Measurements from ENCODE around the gene PCDHB16.
"Not testable (repeated sequence)": the region's sequence is repeated elsewhere in the genome, so short reads cannot be mapped to it uniquely, and the experiment has no call there.

The PCDHB16 gene

DNA sequence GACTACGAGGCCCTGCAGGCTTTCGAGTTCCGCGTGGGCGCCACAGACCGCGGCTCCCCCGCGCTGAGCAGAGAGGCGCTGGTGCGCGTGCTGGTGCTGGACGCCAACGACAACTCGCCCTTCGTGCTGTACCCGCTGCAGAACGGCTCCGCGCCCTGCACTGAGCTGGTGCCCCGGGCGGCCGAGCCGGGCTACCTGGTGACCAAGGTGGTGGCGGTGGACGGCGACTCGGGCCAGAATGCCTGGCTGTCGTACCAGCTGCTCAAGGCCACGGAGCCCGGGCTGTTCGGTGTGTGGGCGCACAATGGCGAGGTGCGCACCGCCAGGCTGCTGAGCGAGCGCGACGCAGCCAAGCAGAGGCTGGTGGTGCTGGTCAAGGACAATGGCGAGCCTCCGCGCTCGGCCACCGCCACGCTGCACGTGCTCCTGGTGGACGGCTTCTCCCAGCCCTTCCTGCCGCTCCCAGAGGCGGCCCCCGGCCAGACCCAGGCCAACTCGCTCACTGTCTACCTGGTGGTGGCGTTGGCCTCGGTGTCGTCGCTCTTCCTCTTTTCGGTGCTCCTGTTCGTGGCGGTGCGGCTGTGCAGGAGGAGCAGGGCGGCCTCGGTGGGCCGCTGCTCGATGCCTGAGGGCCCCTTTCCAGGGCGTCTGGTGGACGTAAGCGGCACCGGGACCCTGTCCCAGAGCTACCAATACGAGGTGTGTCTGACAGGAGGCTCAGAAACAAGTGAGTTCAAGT, 2.1 kb downstream of the PCDHB16 start:
- DNase-seq: not testable (repeated sequence)

DNA sequence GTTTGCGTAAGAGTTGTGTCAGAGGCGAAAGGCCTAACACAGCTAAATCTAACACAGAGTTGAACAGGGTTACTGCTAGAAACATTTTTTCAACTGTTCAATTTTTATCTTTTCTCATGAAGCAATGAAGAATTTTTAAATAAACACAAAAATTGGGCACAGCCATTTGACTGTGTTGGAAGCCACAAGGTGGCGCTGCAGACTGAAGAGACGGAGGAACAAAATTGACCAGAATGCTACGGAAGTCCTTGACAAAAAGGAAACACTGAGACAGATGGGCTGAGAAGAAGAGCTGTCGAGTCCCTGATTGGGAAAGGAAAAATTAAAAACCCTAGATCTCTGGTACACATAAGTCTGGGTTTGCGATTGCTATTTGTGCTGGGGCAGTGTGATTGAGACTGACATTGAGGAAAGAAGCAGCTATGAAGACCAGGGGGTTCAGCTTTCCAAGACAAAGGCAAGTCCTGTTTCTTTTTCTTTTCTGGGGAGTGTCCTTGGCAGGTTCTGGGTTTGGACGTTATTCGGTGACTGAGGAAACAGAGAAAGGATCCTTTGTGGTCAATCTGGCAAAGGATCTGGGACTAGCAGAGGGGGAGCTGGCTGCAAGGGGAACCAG, 4.8 kb downstream of the PCDHB16 start, which contains the start of gene PCDHB9:
Gene PCDHB9, plus strand, starts transcription at position 265 of the 616 bp plus-strand sequence. Its CDS starts 158 bp downstream, at position 423.
- DNase-seq: no peak

DNA sequence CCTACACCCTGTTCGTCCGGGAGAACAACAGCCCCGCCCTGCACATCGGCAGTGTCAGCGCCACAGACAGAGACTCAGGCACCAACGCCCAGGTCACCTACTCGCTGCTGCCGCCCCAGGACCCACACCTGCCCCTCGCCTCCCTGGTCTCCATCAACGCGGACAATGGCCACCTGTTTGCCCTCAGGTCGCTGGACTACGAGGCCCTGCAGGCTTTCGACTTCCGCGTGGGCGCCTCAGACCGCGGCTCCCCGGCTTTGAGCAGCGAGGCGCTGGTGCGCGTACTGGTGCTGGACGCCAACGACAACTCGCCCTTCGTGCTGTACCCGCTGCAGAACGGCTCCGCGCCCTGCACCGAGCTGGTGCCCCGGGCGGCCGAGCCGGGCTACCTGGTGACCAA, 6.5 kb downstream of the PCDHB16 start:
- not testable (repeated sequence) for DNase-seq

DNA sequence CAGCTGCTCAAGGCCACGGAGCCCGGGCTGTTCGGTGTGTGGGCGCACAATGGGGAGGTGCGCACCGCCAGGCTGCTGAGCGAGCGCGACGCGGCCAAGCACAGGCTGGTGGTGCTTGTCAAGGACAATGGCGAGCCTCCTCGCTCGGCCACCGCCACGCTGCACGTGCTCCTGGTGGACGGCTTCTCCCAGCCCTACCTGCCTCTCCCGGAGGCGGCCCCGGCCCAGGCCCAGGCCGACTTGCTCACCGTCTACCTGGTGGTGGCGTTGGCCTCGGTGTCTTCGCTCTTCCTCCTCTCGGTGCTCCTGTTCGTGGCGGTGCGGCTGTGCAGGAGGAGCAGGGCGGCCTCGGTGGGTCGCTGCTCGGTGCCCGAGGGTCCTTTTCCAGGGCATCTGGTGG, 6.9 kb downstream of the PCDHB16 start:
- DNase-seq: not testable (repeated sequence)

DNA sequence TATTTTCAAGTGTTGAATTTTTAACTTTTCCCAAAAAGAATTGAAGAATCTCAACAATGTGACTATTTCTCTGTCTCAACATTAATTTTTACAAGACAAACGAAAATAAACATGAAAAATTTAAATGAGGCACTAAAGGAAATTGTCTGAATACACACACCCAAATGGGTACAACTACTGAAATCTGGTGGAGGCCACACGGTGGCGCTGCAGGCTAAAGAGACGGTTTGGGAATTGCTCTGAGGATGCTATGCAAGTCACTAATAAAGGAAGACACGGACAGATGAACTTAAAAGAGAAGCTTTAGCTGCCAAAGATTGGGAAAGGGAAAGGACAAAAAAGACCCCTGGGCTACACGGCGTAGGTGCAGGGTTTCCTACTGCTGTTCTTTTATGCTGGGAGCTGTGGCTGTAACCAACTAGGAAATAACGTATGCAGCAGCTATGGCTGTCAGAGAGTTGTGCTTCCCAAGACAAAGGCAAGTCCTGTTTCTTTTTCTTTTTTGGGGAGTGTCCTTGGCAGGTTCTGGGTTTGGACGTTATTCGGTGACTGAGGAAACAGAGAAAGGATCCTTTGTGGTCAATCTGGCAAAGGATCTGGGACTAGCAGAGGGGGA, 10.0 kb downstream of the PCDHB16 start, which contains the start of gene PCDHB10:
Gene PCDHB10, plus strand, starts transcription at position 244 of the 616 bp plus-strand sequence. Its CDS starts 200 bp downstream, at position 444.
- DNase-seq: peak; percentile 16

DNA sequence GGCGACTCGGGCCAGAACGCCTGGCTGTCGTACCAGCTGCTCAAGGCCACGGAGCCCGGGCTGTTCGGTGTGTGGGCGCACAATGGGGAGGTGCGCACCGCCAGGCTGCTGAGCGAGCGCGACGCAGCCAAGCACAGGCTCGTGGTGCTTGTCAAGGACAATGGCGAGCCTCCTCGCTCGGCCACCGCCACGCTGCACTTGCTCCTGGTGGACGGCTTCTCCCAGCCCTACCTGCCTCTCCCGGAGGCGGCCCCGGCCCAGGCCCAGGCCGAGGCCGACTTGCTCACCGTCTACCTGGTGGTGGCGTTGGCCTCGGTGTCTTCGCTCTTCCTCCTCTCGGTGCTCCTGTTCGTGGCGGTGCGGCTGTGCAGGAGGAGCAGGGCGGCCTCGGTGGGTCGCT, 12.1 kb downstream of the PCDHB16 start:
- not testable (repeated sequence) for DNase-seq

DNA sequence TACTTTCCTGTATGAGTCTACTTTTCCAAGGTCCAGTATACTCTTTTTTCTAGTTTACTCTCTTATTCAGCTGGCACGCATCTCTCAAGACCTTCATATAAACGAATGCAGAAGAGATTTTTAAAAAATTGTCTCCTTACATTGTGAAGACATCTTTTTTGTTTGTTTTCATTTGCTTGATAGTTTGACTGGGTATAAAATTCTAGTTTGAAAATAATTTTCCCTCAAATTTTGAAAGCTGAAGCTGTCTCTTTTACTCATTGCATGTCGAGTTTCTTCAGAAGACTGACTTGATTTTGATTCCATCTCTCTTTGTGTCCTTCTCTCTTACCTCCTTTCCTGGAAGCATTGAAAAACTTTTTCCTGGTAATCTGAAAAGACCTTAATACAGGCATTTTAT, 14.2 kb downstream of the PCDHB16 start:
- no peak for DNase-seq

DNA sequence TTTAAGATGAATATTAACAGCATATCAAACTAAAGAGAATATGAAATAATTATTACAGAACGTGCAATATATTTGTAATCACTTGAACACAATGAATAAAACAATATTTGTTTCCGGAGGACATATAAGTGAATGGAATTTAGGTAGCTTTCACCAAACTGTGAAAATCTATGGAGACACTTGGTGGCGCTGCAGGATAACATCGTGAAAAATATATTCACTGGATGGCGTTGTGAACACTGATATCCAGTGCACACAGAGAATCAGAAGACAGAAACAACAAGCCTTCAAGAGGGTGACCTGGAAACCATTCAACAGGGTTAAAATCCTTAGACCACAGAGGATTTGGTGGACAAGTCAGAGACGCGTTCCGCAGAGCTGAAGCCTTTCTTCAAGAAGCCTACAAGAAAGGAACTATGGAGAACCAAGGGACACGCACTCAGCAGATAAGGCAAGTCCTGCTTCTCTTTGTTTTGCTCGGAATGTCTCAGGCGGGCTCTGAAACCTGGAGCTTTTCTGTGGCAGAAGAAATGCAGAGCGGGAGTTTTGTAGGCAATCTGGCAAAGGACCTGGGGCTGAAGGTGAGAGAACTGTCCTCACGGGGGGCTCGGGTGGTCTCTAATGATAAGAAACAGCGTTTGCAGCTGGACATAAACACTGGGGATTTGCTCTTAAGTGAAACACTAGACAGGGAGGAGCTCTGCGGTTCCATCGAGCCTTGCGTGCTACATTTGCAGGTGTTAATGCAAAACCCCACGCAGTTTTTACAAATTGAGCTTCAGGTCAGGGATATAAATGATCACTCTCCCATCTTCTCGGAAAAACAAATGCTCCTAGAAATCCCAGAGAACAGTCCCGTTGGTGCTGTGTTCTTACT, 17.4 kb downstream of the PCDHB16 start, which contains the start of gene PCDHB11:
Gene PCDHB11, plus strand, starts transcription at position 269 of the 877 bp plus-strand sequence. Its CDS starts 148 bp downstream, at position 417.
- no peak for DNase-seq

DNA sequence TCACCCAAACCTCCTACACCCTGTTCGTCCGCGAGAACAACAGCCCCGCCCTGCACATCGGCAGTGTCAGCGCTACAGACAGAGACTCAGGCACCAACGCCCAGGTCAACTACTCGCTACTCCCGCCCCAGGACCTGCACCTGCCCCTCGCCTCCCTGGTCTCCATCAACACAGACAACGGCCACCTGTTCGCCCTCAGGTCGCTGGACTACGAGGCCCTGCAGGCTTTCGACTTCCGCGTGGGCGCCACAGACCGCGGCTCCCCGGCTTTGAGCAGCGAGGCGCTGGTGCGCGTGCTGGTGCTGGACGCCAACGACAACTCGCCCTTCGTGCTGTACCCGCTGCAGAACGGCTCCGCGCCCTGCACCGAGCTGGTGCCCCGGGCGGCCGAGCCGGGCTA, 18.9 kb downstream of the PCDHB16 start:
- not testable (repeated sequence) for DNase-seq

DNA sequence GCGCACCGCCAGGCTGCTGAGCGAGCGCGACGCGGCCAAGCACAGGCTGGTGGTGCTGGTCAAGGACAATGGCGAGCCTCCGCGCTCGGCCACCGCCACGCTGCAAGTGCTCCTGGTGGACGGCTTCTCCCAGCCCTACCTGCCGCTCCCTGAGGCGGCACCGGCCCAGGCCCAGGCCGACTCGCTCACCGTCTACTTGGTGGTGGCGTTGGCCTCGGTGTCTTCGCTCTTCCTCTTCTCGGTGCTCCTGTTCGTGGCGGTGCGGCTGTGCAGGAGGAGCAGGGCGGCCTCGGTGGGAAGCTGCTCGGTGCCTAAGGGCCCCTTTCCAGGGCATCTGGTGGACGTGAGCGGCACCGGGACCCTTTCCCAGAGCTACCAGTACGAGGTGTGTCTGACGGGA, 19.5 kb downstream of the PCDHB16 start:
- not testable (repeated sequence) for DNase-seq

DNA sequence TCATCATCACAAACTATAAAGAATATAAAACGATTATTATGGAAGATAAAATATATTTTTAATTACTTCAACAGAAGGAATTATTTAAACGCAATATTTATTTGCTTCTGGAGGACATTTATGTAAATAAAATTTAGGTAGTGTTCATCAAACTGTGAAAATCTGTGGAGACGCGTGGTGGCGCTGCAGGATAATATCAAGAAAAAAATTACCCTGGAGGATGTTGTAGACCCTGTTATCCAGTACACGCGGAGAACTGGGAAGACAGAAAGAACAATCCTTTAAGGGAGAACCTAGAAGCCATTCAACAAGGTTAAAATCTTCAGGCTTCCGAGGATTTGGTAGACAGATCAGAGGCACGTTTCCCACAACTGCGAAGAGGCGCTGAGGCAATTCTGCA, 26.3 kb downstream of the PCDHB16 start, which contains the start of gene PCDHB12:
Gene PCDHB12, plus strand, starts transcription at position 242 of the 400 bp plus-strand sequence. CDS start 189 bp downstream, outside the sequence.
- DNase-seq: no peak

DNA sequence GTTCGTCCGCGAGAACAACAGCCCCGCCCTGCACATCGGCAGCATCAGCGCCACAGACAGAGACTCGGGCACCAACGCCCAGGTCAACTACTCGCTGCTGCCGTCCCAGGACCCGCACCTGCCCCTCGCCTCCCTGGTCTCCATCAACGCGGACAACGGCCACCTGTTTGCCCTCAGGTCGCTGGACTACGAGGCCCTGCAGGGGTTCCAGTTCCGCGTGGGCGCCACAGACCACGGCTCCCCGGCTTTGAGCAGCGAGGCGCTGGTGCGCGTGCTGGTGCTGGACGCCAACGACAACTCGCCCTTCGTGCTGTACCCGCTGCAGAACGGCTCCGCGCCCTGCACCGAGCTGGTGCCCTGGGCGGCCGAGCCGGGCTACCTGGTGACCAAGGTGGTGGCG, 28.1 kb downstream of the PCDHB16 start:
- not testable (repeated sequence) for DNase-seq

DNA sequence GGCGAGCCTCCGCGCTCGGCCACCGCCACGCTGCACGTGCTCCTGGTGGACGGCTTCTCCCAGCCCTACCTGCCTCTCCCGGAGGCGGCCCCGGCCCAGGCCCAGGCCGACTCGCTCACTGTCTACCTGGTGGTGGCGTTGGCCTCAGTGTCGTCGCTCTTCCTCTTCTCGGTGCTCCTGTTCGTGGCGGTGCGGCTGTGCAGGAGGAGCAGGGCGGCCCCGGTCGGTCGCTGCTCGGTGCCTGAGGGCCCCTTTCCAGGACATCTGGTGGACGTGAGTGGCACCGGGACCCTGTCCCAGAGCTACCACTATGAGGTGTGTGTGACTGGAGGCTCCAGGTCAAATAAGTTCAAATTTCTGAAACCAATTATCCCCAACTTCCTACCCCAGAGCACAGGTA, 28.7 kb downstream of the PCDHB16 start:
- not testable (repeated sequence) for DNase-seq

DNA sequence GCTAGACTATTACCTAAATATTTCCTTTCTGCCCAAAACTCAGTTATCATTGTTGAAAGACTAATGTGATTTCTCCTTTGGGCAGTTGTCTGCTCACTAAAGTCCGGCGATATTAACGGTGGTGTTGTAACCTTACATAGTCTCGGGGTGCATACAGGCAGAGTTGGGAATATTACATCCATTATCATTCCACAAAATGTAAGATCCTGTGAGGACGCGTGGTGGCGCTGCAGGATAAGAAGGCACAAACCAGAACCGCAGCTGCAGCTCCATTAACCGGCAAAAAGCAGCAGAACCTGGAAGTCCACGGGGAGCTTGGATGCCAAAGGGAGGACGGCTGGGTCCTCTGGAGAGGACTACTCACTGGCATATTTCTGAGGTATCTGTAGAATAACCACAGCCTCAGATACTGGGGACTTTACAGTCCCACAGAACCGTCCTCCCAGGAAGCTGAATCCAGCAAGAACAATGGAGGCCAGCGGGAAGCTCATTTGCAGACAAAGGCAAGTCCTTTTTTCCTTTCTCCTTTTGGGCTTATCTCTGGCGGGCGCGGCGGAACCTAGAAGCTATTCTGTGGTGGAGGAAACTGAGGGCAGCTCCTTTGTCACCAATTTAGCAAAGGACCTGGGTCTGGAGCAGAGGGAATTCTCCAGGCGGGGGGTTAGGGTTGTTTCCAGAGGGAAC, 31.6 kb downstream of the PCDHB16 start, which contains the start of gene PCDHB13:
Gene PCDHB13, plus strand, starts transcription at position 264 of the 684 bp plus-strand sequence. Its CDS starts 205 bp downstream, at position 469.
- not testable (repeated sequence) for DNase-seq

DNA sequence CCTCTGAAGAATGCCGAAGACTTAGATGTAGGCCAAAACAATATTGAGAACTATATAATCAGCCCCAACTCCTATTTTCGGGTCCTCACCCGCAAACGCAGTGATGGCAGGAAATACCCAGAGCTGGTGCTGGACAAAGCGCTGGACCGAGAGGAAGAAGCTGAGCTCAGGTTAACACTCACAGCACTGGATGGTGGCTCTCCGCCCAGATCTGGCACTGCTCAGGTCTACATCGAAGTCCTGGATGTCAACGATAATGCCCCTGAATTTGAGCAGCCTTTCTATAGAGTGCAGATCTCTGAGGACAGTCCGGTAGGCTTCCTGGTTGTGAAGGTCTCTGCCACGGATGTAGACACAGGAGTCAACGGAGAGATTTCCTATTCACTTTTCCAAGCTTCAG, 32.4 kb downstream of the PCDHB16 start:
- not testable (repeated sequence) for DNase-seq

DNA sequence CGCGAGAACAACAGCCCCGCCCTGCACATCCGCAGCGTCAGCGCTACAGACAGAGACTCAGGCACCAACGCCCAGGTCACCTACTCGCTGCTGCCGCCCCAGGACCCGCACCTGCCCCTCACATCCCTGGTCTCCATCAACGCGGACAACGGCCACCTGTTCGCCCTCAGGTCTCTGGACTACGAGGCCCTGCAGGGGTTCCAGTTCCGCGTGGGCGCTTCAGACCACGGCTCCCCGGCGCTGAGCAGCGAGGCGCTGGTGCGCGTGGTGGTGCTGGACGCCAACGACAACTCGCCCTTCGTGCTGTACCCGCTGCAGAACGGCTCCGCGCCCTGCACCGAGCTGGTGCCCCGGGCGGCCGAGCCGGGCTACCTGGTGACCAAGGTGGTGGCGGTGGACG, 33.3 kb downstream of the PCDHB16 start:
- not testable (repeated sequence) for DNase-seq

DNA sequence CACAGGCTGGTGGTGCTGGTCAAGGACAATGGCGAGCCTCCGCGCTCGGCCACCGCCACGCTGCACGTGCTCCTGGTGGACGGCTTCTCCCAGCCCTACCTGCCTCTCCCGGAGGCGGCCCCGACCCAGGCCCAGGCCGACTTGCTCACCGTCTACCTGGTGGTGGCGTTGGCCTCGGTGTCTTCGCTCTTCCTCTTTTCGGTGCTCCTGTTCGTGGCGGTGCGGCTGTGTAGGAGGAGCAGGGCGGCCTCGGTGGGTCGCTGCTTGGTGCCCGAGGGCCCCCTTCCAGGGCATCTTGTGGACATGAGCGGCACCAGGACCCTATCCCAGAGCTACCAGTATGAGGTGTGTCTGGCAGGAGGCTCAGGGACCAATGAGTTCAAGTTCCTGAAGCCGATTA, 33.8 kb downstream of the PCDHB16 start:
- DNase-seq: not testable (repeated sequence)

DNA sequence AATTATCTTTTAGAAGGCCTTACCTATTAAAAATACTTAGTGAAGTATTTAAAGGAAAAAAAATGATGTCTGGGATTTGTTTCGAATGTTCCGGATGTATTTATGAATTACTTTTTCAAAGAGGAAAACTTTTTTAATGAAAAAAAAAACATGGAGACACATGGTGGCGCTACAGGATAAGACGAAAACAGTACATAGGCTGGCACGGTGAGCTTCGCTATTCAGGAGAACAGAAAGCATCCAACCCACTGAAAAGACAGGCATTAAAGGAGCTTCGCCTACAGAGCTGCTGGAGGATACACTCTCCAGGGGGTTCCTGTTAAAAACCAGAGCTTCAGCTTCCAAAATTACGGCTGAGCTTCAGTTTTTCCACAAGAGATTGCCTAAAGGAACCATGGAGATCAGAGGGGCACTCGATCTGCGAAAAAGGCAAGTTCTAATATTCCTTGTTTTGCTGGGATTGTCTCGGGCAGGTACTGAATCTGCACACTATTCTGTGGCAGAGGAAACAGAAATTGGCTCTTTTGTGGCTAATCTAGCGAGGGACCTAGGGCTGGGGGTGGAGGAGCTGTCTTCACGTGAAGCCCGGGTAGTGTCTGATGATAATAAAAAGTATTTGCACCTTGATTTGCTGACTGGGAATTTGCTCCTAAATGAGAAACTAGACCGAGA, 41.1 kb downstream of the PCDHB16 start, which contains the start of gene PCDHB14:
Gene PCDHB14, plus strand, starts transcription at position 232 of the 672 bp plus-strand sequence. Its CDS starts 163 bp downstream, at position 395.
- DNase-seq: no peak

DNA sequence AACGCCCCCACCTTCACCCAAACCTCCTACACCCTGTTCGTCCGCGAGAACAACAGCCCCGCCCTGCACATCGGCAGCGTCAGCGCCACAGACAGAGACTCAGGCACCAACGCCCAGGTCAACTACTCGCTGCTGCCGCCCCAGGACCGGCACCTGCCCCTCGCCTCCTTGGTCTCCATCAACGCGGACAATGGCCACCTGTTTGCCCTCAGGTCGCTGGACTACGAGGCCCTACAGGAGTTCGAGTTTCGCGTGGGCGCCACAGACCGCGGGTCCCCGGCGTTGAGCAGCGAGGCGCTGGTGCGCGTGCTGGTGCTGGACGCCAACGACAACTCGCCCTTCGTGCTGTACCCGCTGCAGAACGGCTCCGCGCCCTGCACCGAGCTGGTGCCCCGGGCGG, 42.7 kb downstream of the PCDHB16 start:
- not testable (repeated sequence) for DNase-seq

DNA sequence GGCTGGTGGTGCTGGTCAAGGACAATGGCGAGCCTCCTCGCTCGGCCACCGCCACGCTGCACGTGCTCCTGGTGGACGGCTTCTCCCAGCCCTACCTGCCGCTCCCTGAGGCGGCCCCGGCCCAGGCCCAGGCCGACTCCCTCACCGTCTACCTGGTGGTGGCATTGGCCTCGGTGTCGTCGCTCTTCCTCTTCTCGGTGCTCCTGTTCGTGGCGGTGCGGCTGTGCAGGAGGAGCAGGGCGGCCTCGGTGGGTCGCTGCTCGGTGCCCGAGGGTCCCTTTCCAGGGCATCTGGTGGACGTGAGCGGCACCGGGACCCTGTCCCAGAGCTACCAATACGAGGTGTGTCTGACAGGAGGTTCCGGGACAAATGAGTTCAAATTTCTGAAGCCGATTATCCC, 43.2 kb downstream of the PCDHB16 start:
- not testable (repeated sequence) for DNase-seq
